ENCODE measurements around the gene TARS3.

DNA sequence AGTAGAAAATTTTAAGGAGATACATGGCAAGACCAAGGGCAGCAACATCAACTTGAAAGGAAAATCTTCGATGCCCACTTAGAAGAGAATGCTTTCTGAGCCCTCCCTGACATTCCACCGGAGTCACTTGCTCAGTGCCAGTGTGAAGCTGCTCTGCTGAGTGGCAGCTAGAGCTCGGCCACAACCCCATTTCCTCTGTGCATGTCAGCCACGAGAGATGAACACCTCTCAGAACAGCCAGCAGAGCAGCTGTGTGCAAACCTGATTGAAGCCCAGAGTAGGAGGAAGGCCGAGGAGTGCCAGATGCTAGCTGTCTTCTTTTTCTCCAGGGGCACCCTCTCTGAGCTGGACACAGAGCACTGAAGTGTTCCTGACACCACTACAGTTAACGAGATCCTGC lies 12.2 kb downstream of the TARS3 start:
- TF ChIP-seq, protein P1, sequence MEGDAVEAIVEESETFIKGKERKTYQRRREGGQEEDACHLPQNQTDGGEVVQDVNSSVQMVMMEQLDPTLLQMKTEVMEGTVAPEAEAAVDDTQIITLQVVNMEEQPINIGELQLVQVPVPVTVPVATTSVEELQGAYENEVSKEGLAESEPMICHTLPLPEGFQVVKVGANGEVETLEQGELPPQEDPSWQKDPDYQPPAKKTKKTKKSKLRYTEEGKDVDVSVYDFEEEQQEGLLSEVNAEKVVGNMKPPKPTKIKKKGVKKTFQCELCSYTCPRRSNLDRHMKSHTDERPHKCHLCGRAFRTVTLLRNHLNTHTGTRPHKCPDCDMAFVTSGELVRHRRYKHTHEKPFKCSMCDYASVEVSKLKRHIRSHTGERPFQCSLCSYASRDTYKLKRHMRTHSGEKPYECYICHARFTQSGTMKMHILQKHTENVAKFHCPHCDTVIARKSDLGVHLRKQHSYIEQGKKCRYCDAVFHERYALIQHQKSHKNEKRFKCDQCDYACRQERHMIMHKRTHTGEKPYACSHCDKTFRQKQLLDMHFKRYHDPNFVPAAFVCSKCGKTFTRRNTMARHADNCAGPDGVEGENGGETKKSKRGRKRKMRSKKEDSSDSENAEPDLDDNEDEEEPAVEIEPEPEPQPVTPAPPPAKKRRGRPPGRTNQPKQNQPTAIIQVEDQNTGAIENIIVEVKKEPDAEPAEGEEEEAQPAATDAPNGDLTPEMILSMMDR (conservative IDR thresholded peaks at IDR 0.05): no peak
- TF ChIP-seq EZH2 (IDR thresholded peaks at IDR 0.05; ENCODE audit: low read depth): no peak
